H9 (cell line): ENCODE measurements around the gene YEATS2. TPM values are rescaled to one million over a fixed set of nuclear protein-coding genes. Genes with fewer than 3 reads are reported as not detected.

Experiments used
- DNase-seq: peaks from one replicate; pipeline ENCODE4 v3.0.0-alpha.2; 2017
- H2AFZ ChIP-seq: one replicate; pipeline ENCODE4 v1.6.1; 2013; ENCODE audit warnings: mild to moderate bottlenecking, low read length, control low read depth, moderate library complexity
- H2AK5ac ChIP-seq: 2 replicates; pipeline ENCODE4 v1.6.1; 2013; ENCODE audit warnings: low read length, control low read depth, mixed read lengths; ENCODE audit not compliant: insufficient read length
- H2BK120ac ChIP-seq: one replicate; pipeline ENCODE4 v1.6.1; 2013; ENCODE audit warnings: low read depth, mild to moderate bottlenecking, low read length, control low read depth, inconsistent platforms; ENCODE audit not compliant: poor library complexity, severe bottlenecking
- H2BK12ac ChIP-seq: 2 replicates; pipeline ENCODE4 v1.6.1; 2013; ENCODE audit warnings: low read length, control low read depth, mixed read lengths, low read depth; ENCODE audit not compliant: insufficient read length
- H2BK15ac ChIP-seq: 2 replicates; pipeline ENCODE4 v1.6.1; 2013; ENCODE audit warnings: low read depth, low read length, control low read depth
- H2BK20ac ChIP-seq: one replicate; pipeline ENCODE4 v1.6.1; 2013; ENCODE audit warnings: low read depth, mild to moderate bottlenecking, low read length, control low read depth, inconsistent platforms; ENCODE audit not compliant: poor library complexity, severe bottlenecking
- H2BK5ac ChIP-seq: 2 replicates; pipeline ENCODE4 v1.6.1; 2013; ENCODE audit warnings: low read length, control low read depth, mixed read lengths; ENCODE audit not compliant: insufficient read length
- H3K14ac ChIP-seq: 2 replicates; pipeline ENCODE4 v1.6.1; 2013; ENCODE audit warnings: low read length, control low read depth; ENCODE audit not compliant: insufficient read depth
- H3K18ac ChIP-seq: 2 replicates; pipeline ENCODE4 v1.6.1; 2013; ENCODE audit warnings: low read depth, mild to moderate bottlenecking, mixed read lengths, low read length, control low read depth; ENCODE audit not compliant: insufficient read length
- H3K23ac ChIP-seq: 2 replicates; pipeline ENCODE4 v1.6.1; 2013; ENCODE audit warnings: low read length, control low read depth, mixed read lengths, low read depth; ENCODE audit not compliant: insufficient read length
- H3K23me2 ChIP-seq: 2 replicates; pipeline ENCODE4 v1.6.1; 2013; ENCODE audit warnings: low read depth, mild to moderate bottlenecking, mixed read lengths, low read length, control low read depth; ENCODE audit not compliant: insufficient read length, poor library complexity, severe bottlenecking
- H3K27ac ChIP-seq: 2 replicates; pipeline ENCODE4 v1.5.1; 2013; ENCODE audit warnings: low read length, control low read depth, mixed read lengths, low read depth; ENCODE audit not compliant: insufficient read length
- H3K27me3 ChIP-seq: 2 replicates; pipeline ENCODE4 v1.6.1; 2013; ENCODE audit warnings: low read length, control low read depth, inconsistent platforms; ENCODE audit not compliant: insufficient read depth
- H3K4ac ChIP-seq: 2 replicates; pipeline ENCODE4 v1.6.1; 2013; ENCODE audit warnings: low read depth, mild to moderate bottlenecking, control low read depth, inconsistent platforms, low read length, moderate library complexity
- H3K4me1 ChIP-seq: 2 replicates; pipeline ENCODE4 v1.6.1; 2013; ENCODE audit warnings: low read length, control low read depth, inconsistent platforms; ENCODE audit not compliant: insufficient read depth
- H3K4me2 ChIP-seq: 2 replicates; pipeline ENCODE4 v1.6.1; 2013; ENCODE audit warnings: low read length, control low read depth, mixed read lengths; ENCODE audit not compliant: insufficient read length, insufficient read depth
- H3K56ac ChIP-seq: 2 replicates; pipeline ENCODE4 v1.6.1; 2013; ENCODE audit warnings: low read depth, mild to moderate bottlenecking, mixed read lengths, low read length, control low read depth; ENCODE audit not compliant: insufficient read length
- H3K79me1 ChIP-seq: 2 replicates; pipeline ENCODE4 v1.6.1; 2013; ENCODE audit warnings: low read depth, mild to moderate bottlenecking, moderate library complexity, low read length, control low read depth, inconsistent platforms; ENCODE audit not compliant: insufficient read depth, poor library complexity, severe bottlenecking
- H3K79me2 ChIP-seq: 2 replicates; pipeline ENCODE4 v1.6.1; 2013; ENCODE audit warnings: low read length, control low read depth, inconsistent platforms; ENCODE audit not compliant: insufficient read depth
- H3K9ac ChIP-seq: 2 replicates; pipeline ENCODE4 v1.6.1; 2013; ENCODE audit warnings: low read length, control low read depth, mixed read lengths; ENCODE audit not compliant: insufficient read length; ENCODE audit errors: extremely low read depth
- H3K9me3 ChIP-seq: one replicate; pipeline ENCODE4 v1.6.1; 2013; ENCODE audit warnings: low read depth, low read length, inconsistent platforms; ENCODE audit not compliant: control insufficient read depth
- H3T11ph ChIP-seq: one replicate; pipeline ENCODE4 v1.6.1; 2013; ENCODE audit warnings: mild to moderate bottlenecking, low read length, control low read depth, inconsistent platforms
- H4K20me1 ChIP-seq: one replicate; pipeline ENCODE4 v1.6.1; 2013; ENCODE audit not compliant: control insufficient read depth, insufficient read length, insufficient read depth
- H4K5ac ChIP-seq: 2 replicates; pipeline ENCODE4 v1.6.1; 2013; ENCODE audit warnings: low read depth, mild to moderate bottlenecking, mixed read lengths, low read length, control low read depth; ENCODE audit not compliant: insufficient read length
- H4K8ac ChIP-seq: replicated peaks from 2 replicates; pipeline ENCODE4 v1.6.1; 2013; ENCODE audit warnings: low read length, control low read depth, mixed read lengths, low read depth; ENCODE audit not compliant: insufficient read length
- H4K91ac ChIP-seq: 2 replicates; pipeline ENCODE4 v1.6.1; 2013; ENCODE audit warnings: low read depth, mild to moderate bottlenecking, moderate library complexity, mixed read lengths, low read length, control low read depth; ENCODE audit not compliant: insufficient read length
- H3K27ac Mint-ChIP-seq, 3 experiments: 2 replicates in 2 of 3; 3 replicates in 1 of 3; pipeline ENCODE4 v1.8.0; 2020 to 2021; ENCODE audit warnings: mixed read lengths in 3 of 3, mild to moderate bottlenecking in 1 of 3, moderate library complexity in 1 of 3
- H3K27me3 Mint-ChIP-seq: 2 replicates; pipeline ENCODE4 v1.8.0; 2021; ENCODE audit warnings: low read depth, mild to moderate bottlenecking, moderate library complexity, mixed read lengths
- H3K36me3 Mint-ChIP-seq, 3 experiments: 2 replicates in 2 of 3; 3 replicates in 1 of 3; pipeline ENCODE4 v1.8.0; 2020 to 2021; ENCODE audit warnings: low read depth in 3 of 3, mixed read lengths in 3 of 3; ENCODE audit not compliant: insufficient read depth in 1 of 3
- H3K4me1 Mint-ChIP-seq, 2 experiments: 2 replicates each; pipeline ENCODE4 v1.8.0; 2020; ENCODE audit warnings: mixed read lengths in 2 of 2
- H3K4me3 Mint-ChIP-seq, 2 experiments: 2 replicates in 1 of 2; 3 replicates in 1 of 2; pipeline ENCODE4 v1.8.0; 2020 to 2021; ENCODE audit warnings: mild to moderate bottlenecking in 2 of 2, mixed read lengths in 2 of 2, moderate library complexity in 1 of 2
- H3K9me3 Mint-ChIP-seq, 2 experiments: 2 replicates in 1 of 2; 3 replicates in 1 of 2; pipeline ENCODE4 v1.8.0; 2020; ENCODE audit warnings: mild to moderate bottlenecking in 2 of 2, mixed read lengths in 2 of 2, moderate library complexity in 1 of 2
- CTCF ChIP-seq: fragments of 200-600 bp; sonication (generic); conservative IDR thresholded peaks from 3 replicates; pipeline ENCODE4 v1.8.0; 2021; ENCODE audit warnings: antibody characterized with exemption, mild to moderate bottlenecking
- WGBS: extraction: QIAGEN DNeasy Blood & Tissue Kit; methylation state at CpG from one replicate; pipeline ENCODE4 v1.1.7; 2013; ENCODE audit warnings: missing lambda C conversion rate, low lambda C conversion rate, mixed read lengths; ENCODE audit not compliant: insufficient read length; ENCODE audit errors: extremely low coverage; 5-methylcytosine and 5-hydroxymethylcytosine counted together
- total RNA-seq: library from RNA; stranded (reverse); gene quantifications from 2 replicates; pipeline ENCODE4 v1.2.1, GENCODE V29; 2021

Gene YEATS2
- total RNA-seq, 1 experiment from 2014 or later, result 40.3 TPM

- H3K4me2 ChIP-seq, result no peak overlapping the region
- no peaks in the 10 kb centered on the region for H3K27me3 Mint-ChIP-seq
- no CpG with 5 or more reads among the region's 3 CpGs for WGBS
- H2AFZ ChIP-seq, result no peak overlapping the region
- H3K27me3 ChIP-seq, result no peaks in the 10 kb centered on the region
- no peak overlapping the region for H2BK120ac ChIP-seq
- no peak overlapping the region for H2BK12ac ChIP-seq
- no peak overlapping the region for H3K23ac ChIP-seq
- H3K4ac ChIP-seq, result no peak overlapping the region
- no peak overlapping the region for H3T11ph ChIP-seq
- H4K91ac ChIP-seq, result no peak overlapping the region
- no peak overlapping the region for H2BK20ac ChIP-seq
- H2BK5ac ChIP-seq, result no peak overlapping the region
- H3K4me1 ChIP-seq, result no peaks in the 10 kb centered on the region
- no peaks in the 10 kb centered on the region for H3K9me3 ChIP-seq
- no peaks in the 10 kb centered on the region for H3K9me3 Mint-ChIP-seq
- H3K4me3 Mint-ChIP-seq, result no peak overlapping the region
- no peaks in the 10 kb centered on the region for H4K20me1 ChIP-seq
- H2AK5ac ChIP-seq, result no peak overlapping the region
- H3K18ac ChIP-seq, result no peak overlapping the region
- DNase-seq, result no peak
- H4K8ac ChIP-seq, result no peak overlapping the region
- no peak overlapping the region for H3K27ac ChIP-seq
- H2BK15ac ChIP-seq, result no peak overlapping the region
- no peak overlapping the region; a peak in 1 of 7 replicates for H3K27ac Mint-ChIP-seq
- H3K79me2 ChIP-seq, result no peaks in the 10 kb centered on the region
- no peaks in the 10 kb centered on the region for H3K4me1 Mint-ChIP-seq
- peaks cover 2 to 4% (median 3%) of the 10 kb centered on the region in 3 experiments; a peak in 4 of 7 replicates for H3K36me3 Mint-ChIP-seq
- no peaks in the 10 kb centered on the region for H3K23me2 ChIP-seq
- no peak overlapping the region for H3K9ac ChIP-seq
- no peak overlapping the region for H3K14ac ChIP-seq
- no peak for TF ChIP-seq CTCF
- no peaks in the 10 kb centered on the region for H3K79me1 ChIP-seq
- H3K56ac ChIP-seq, result no peak overlapping the region
- no peak overlapping the region for H4K5ac ChIP-seq
These were observed 17.5 kb upstream of the YEATS2 start for GRCh38 chr3:183680061-183680460.
